Measurements from ENCODE around the gene INKA2.

INKA2 gene

GRCh38 chr1:111704240-111704639 lies 35.0 kb downstream of the INKA2 start:
- DNase-seq (ENCODE audit: low spot score) = no peak

DNA sequence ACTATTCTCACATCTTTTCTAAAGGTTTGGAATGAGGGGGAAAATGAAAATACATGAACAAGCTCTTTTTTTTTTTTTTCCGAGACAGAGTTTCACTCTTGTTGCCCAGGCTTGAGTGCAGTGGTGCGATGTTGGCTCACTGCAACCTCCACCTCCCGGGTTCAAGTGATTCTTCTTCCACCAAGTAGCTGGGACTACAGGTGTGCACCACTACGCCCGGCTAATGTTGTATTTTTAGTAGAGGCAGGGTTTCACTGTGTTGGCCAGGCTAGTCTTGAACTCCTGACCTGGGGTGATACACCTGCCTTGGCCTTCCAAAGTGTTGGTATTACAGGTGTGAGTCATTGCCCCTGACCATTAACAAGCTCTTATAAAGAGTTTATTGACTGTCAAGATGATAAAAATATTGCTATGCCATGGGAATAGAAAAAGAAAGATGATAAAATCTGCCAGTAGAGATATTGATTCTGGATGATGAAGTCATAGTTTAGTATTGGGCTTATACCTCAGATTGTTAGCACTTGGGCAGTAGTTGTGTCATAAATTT lies 36.6 kb downstream of the INKA2 start:
- DNase-seq (ENCODE audit: low spot score) = no peak

- DNase-seq (ENCODE audit: low spot score) = no peak
Measured at GRCh38 chr1:111699268-111699667, 39.9 kb downstream of the INKA2 start.

GRCh38 chr1:111696330-111696729 lies 42.9 kb downstream of the INKA2 start:
- no peak for DNase-seq (ENCODE audit: low spot score)

DNA sequence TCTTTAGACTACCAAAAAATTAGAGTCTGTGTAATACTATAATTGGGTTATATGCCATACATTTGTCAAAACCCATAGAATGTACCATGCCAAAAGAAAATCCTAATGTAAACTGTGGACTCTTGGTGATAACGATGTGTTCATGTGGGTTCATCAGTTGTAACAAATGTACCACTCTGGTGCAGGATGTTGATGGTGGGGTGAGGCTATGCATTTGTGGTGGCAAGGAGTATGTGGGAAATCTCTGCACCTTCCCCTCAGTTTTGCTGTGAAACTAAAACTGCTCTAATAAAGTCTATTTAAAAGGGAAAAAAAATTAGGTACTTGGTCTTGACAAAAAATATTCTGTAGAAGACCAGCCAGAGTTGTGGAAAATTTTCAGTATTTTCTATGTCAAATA lies 43.4 kb downstream of the INKA2 start:
- no peak for DNase-seq (ENCODE audit: low spot score)

DNA sequence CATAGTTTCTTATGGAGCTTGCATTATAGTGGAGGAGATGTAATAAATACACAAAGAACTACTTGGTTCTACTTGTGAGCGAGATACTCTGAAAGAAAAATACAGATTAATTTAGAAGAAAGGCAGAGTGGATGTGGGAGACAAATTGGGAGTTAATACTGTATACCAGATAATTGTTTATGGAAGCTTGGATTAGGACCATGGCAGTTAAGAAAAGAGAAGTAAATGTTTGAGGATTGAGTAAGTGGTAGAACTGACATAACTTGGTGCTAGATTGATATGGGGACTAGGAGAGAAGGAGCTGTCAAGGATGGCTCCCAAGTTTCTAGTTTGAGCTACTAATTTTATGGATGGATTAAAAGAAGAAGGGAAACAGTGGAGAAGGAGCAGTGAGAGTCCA lies 47.3 kb downstream of the INKA2 start:
- DNase-seq (ENCODE audit: low spot score) = no peak

DNA sequence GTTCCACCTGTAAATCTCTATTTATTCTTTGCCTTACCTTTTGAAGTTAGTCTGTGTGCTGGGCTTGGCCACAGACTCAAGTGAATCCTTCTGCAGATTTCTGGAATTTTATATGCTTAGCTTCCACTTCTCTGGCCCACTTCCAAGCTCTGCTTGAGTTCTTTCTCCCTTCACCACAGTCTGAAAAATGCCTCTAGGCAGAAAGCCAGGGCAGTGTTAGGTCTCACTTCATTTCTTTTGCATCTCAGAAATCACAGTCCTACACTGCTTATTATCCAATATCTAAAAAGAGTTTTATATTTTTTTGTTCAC lies 48.9 kb downstream of the INKA2 start:
- no peak for DNase-seq (ENCODE audit: low spot score)

Data from HuH-7 (cell line).